ENCODE measurements around the gene CALU.

The CALU gene

DNA sequence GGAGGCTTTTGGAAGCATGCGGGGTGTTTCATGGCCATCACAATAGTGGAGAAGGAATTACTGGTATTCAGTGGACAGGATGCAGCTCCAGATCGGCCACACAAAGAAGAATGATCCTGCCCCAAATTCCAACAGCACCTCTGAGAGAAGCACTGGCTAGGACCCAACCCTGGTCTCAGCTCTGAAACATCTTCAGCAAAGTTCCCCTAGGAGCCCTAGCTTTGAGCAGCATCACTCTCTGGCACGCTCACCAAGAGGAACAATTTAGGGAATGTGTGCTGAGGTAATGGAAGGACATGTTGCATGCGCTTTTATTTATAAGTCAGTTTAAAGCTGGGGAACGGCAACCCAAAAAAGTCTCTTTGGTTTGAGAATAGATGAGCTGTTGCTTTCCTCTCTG, 42.0 kb downstream of the CALU start:
- peaks cover 24% of the 10 kb centered on the region for H3K36me3 Mint-ChIP-seq
- H3K9me3 Mint-ChIP-seq = peaks cover 9% of the 10 kb centered on the region
- no peak for ATAC-seq

DNA sequence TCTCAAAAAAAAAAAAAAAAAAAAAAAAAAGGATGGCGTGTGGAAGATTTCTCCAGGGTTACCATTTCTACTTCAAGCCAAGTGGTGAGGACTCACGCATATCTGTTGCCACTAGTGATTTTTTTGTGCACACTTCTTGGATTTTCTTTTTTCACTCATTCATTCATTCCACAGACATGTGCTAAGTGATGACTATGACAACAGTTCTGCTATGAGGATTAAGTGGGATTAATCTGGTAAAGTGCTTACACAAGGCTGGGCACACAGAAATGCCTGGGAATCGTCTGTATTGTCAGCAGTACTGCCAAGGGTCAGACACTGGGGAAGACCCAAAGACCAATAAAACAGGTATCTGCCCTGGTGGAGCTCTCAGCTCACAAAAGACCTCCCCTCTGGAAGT, 42.7 kb downstream of the CALU start:
- peaks cover 10% of the 10 kb centered on the region for H3K4me1 Mint-ChIP-seq
- H3K36me3 Mint-ChIP-seq = peaks cover 21% of the 10 kb centered on the region
- ATAC-seq (no peak), DNase-seq (ENCODE audit: low spot score in 2 of 2) (no peak)
- H3K4me3 Mint-ChIP-seq = no peak overlapping the region
- H3K9me3 Mint-ChIP-seq = peaks cover 9% of the 10 kb centered on the region
- no peak overlapping the region for H3K27ac Mint-ChIP-seq

More for the DNA sequence above, 42.0 kb downstream of the CALU start:
- Mint-ChIP-seq H3K4me3 (no peak overlapping the region), H3K4me1 (peaks cover 10% of the 10 kb centered on the region), H3K27ac (no peak overlapping the region)
- no peak for DNase-seq (ENCODE audit: low spot score in 2 of 2)

DNA sequence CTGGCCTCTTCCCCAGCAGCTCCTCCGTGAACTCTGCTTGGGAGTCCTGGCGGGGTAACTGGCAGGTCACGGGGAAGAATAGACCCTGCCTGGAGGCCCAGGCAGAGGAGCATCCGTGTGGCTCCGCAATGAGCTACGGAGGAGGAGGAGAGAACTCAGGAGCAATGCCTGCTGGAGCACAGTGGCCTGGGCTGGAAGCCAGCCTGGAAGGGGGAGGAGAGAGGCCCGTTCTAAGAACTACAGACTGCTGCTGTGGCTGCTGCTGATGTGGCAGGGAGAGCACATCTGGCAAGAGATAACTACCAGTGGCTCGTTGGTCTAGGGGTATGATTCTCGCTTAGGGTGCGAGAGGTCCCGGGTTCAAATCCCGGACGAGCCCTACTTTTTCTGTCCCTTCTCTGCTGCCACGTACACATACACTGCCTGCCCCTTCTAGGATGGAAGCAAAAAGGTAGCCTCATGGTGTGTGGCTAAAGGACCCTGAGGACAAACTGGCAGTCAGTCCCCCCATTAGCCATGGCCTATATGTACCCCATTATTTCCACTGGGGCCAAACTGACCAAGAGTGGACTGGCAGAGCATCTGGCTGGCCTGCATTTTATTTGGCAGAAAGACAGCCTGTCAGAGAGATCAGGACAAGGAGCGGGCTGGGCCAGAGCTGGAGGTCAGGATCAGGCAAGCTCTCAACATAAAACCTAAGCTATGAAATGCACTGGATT, 44.1 kb downstream of the CALU start:
- no peaks in the 10 kb centered on the region for H3K4me1 Mint-ChIP-seq
- ATAC-seq = no peak
- peaks cover 7% of the 10 kb centered on the region for H3K36me3 Mint-ChIP-seq
- no peak overlapping the region for H3K27ac Mint-ChIP-seq
- no peak for DNase-seq (ENCODE audit: low spot score in 2 of 2)
- H3K9me3 Mint-ChIP-seq = peaks cover under 1% of the 10 kb centered on the region
- H3K4me3 Mint-ChIP-seq = no peak overlapping the region

DNA sequence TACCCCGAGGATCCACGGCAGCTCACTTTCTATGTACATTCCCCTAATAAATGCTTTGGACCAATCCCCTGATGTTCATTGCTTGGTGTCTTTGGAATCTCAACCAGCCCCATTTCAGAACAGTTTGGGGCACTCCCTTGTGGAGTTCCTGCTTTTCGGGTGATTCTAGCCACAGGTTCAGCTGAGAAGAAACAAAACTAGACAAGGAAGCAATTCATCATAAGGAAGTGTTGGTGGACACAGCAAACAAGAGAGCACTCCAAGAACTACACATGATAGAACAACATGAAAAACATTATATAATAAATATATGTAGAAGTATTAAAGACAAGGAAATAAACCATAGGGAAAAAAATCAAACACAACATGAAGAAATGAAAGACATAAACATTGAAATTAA, 46.6 kb downstream of the CALU start:
- no peaks in the 10 kb centered on the region for H3K9me3 Mint-ChIP-seq
- H3K36me3 Mint-ChIP-seq = peaks cover 6% of the 10 kb centered on the region
- peaks cover 6% of the 10 kb centered on the region for H3K4me1 Mint-ChIP-seq
- DNase-seq (ENCODE audit: low spot score in 2 of 2) (no peak), ATAC-seq (no peak)
- no peak overlapping the region for H3K4me3 Mint-ChIP-seq
- no peak overlapping the region for H3K27ac Mint-ChIP-seq

DNA sequence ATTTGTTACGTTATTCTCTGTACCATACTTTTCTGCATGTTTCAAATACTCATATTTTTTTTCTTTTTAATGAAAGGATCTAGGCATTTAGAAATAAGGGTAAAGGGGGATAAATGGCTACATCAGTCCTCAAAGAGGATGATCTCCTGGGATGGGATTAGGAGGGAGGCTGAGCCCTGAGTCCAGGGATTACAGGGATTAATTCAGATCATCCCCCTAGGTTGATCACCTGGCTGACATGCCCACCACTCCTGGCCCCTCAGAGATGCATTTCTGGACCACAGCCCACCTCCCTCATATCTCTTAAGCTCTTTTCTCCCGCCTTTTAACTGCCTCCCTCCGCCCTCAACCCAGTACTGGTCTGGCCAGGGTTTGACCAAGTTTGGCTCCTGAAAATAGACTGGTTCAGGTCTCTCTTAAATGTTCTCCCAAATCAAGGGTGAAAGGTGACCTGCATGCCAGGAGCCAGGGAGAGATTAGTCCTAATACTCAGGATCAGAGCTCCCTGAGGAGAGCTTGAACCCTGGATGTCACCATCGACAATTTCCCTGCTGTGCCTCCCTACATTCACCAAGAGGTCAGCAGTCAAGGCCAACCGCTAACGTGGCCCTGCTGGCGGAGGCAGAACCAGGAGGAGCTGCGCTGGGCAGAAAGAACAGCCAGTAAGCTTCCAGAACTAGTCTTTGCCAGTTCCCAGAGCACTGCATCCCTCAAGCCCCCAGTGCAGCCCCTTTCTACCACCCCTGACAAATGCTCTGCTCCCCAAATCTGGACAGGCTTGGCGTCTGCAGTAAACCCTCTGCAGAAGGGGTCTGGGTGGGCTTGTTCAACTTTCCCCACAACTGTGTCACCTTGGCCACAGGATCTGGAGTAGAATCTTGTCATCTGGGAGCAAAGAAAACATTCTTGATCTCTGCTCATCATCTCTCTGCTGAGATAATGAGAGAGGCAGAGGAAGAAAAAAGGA, 49.6 kb downstream of the CALU start:
- ATAC-seq (no peak), DNase-seq (ENCODE audit: low spot score in 2 of 2) (no peak)
- peaks cover 16% of the 10 kb centered on the region for H3K4me1 Mint-ChIP-seq
- H3K9me3 Mint-ChIP-seq = no peaks in the 10 kb centered on the region
- H3K4me3 Mint-ChIP-seq = no peak overlapping the region
- no peaks in the 10 kb centered on the region for H3K36me3 Mint-ChIP-seq
- H3K27ac Mint-ChIP-seq = no peak overlapping the region

DNA sequence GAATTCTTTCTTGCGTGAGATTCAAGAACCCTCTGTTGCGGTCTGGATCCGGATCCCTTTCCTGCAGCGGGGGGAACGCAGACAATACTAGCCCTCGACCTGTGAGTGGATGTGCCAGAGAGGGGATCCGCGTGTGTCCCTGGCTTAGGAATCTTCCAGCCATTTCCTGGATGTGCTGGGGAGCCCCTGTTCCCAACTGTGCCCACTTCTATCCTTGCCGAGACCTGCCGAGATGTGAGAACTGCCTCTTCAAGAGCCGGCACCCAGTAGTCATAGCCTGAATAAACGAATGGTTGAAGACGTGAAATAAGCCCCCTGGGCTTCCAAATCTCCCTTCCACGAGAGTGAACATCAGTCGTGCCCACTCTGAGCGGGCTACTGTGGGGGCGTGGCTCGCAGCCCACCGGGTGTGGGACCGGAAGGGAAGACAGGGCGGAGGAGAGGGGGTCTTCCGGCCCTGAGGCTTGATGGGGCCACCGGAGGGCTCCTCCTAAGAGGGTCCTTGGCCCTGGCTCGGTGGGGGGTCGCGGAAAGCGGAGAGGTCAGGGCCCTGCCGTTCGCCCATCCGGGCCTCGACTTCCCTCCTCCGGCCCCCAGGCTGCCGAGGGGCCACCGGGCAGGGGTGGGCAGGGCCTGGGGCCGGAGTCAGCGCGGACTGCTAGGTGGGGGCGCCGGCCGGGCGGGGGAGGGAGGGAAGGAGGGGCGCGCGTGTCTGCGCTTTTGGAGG, 51.3 kb downstream of the CALU start:
- DNase-seq (ENCODE audit: low spot score in 2 of 2) (no peak), ATAC-seq (no peak)
- Mint-ChIP-seq H3K4me3 (peak overlapping the region; percentile 76), H3K27ac (peak overlapping the region; percentile 71), H3K4me1 (peaks cover 22% of the 10 kb centered on the region), H3K36me3 (no peaks in the 10 kb centered on the region), H3K9me3 (no peaks in the 10 kb centered on the region)

DNA sequence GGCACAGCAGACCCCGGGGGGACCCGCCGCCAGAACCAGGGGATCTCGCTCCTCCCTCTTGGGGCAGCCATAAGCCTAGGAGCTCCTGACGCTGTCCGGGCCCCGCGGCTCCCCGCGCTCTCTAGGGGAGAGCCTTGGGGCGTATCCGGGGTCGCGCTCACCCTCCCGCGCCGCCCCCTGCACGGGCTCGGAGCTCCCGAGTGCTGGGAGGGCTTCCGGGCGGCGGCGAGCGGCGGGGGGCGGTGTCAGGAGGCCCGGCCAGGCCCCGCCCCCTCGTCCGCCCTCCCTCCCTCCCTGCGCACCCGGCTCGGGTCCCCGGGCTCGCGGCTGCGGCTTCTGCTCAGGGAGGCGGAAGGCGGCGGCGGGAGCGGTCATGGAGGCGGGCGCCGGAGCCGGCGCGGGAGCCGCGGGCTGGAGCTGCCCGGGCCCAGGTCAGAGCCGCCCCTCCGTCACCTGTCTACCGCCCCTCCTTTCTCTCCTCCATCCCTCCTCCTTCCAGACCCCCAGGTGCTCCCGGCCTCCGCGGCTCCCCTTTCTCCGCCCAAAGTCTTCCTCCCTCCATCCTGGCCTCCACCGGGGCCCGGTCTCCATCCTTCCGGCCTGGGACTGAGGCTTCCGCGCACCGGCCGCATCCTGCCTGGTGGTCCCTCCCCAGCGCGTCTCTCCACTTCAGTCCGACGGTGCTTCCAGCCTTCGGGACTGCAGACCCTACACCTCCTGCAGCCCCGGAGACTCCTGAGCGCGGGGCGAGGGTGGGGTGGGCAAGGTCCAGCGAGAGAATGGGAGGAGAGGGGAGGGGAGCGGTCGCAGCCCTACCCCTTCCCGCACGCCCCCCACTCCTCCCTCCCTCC, 52.2 kb downstream of the CALU start, which contains the start of gene CCDC136:
Gene CCDC136, plus strand, starts transcription at position 848 of the 851 bp plus-strand sequence. CDS start 444 bp downstream, outside the sequence.
- Mint-ChIP-seq H3K36me3 (no peaks in the 10 kb centered on the region), H3K4me1 (peaks cover 22% of the 10 kb centered on the region), H3K27ac (peak within 1 kb of the TSS; percentile 57), H3K4me3 (peak within 1 kb of the TSS; percentile 76), H3K9me3 (no peaks in the 10 kb centered on the region)
- ATAC-seq (peak; percentile 91), DNase-seq (ENCODE audit: low spot score in 2 of 2) (peak; percentile 64 to 82)

DNA sequence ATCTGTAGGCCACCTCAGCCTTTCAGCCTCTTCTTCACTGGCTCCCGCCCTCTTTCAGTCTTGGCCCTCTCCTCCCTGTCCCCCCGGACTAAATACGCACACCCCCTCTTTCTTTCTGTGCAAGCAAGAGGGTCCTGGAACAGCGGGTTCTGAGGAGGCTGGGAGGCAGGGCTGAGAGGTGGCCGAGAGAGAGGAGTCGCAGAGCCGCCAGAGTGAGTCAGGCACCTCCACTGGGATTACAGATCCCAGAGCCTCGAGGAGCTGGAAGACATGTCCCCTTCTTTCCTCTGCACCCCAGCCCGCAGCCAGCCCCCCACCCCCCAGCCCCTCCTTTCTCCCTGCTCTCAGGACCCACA, 52.8 kb downstream of the CALU start:
- Mint-ChIP-seq H3K4me3 (peak overlapping the region; percentile 76), H3K9me3 (no peaks in the 10 kb centered on the region), H3K36me3 (no peaks in the 10 kb centered on the region), H3K4me1 (peaks cover 22% of the 10 kb centered on the region), H3K27ac (peak overlapping the region; percentile 57)
- no peak for DNase-seq (ENCODE audit: low spot score in 2 of 2)
- no peak for ATAC-seq

DNA sequence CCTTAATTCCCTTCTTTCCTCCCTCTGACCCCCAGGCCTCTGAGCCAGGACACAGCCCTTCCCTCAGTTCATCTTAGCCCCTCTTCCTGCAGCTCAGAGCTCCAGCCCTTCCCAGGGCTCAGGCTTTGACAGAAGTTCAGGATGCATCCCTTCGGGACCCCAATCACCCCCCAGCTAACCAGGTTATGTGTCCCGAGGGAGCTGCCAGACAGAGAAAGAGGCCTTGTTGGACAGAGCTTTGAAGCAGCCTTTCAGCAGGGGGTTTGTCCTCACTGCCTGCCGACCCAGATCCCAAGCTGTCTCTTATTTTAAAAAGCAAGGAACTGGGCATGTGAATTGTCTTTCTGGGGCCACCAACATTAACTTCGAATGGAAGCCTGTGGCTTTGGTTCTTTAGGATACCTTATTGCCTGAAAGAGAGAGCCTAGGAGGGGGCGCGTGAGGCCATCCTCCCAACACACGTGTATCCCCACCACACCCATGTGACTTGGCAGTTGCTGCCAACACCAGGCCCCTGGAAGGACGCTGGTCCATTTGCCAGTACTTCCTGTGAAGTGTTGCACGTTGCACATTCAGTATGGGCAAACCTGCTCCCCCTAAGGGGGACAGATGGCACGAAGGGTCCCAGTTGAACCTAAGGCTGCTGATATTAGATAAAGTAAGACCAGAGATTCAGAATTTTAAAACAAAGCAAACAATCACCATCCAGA, 53.5 kb downstream of the CALU start:
- Mint-ChIP-seq H3K9me3 (no peaks in the 10 kb centered on the region), H3K4me1 (peaks cover 22% of the 10 kb centered on the region), H3K27ac (peak overlapping the region; percentile 38), H3K36me3 (no peaks in the 10 kb centered on the region), H3K4me3 (peak overlapping the region; percentile 76)
- DNase-seq (ENCODE audit: low spot score in 2 of 2) (no peak), ATAC-seq (no peak)

DNA sequence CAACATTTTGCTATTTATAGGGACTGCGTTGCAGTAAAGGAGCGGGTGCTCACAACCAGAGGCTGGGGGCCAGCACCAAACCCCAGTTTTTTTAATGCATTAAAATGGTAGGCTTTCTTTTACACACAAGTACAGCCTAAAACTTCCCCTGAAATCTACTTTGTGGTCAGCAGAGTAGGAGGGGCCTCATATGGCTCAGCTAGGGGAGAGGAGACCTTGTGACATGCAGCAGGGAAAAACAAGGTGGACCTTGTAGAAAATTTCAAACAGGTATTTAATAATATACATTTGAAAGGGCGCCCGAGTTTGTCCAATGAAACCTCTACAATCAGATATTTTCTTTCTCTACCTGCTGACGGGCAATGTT, 54.0 kb downstream of the CALU start:
- Mint-ChIP-seq H3K36me3 (no peaks in the 10 kb centered on the region), H3K4me3 (peak overlapping the region; percentile 76), H3K4me1 (peaks cover 22% of the 10 kb centered on the region), H3K9me3 (no peaks in the 10 kb centered on the region), H3K27ac (no peak overlapping the region)
- DNase-seq (ENCODE audit: low spot score in 2 of 2) = no peak
- no peak for ATAC-seq

DNA sequence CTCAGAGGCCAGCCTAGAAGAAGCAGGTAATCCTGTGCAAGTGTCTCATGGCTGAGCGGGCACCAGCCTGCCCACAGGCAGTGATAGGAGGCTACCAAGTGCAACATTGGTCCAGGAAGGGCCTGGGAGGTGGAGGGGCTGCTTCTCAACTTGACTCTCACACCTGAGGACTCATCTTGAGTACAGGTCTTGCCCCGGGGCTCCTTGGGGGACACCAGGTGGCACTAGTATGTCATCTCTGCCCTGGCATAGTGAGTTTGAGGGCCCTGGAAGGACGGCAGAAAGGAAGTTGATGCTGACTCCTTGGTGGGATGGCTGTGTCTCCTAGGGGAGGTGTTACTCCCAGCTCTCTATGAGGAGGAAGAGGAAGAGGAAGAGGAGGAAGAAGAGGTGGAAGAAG, 54.9 kb downstream of the CALU start:
- DNase-seq (ENCODE audit: low spot score in 2 of 2) = no peak
- Mint-ChIP-seq H3K9me3 (no peaks in the 10 kb centered on the region), H3K27ac (no peak overlapping the region), H3K4me3 (no peak overlapping the region), H3K4me1 (peaks cover 22% of the 10 kb centered on the region), H3K36me3 (no peaks in the 10 kb centered on the region)
- ATAC-seq = no peak

DNA sequence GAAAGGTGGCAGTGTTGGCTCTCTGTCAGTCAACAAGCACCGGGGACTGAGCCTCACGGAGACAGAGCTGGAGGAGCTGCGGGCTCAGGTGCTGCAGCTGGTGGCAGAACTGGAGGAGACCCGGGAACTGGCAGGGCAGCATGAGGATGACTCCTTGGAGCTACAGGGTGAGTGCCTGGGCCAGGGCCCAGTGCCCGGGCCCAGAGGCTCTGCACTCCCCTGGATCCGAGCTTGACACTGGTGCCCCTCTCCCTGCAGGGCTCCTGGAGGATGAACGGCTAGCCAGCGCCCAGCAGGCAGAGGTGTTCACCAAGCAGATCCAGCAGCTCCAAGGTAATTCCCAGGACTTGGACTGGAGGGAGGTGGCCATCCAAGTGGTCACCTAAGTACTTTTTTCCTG, 55.3 kb downstream of the CALU start:
- Mint-ChIP-seq H3K9me3 (no peaks in the 10 kb centered on the region), H3K4me3 (no peak overlapping the region), H3K27ac (no peak overlapping the region), H3K4me1 (peaks cover 22% of the 10 kb centered on the region), H3K36me3 (no peaks in the 10 kb centered on the region)
- no peak for DNase-seq (ENCODE audit: low spot score in 2 of 2)
- no peak for ATAC-seq

DNA sequence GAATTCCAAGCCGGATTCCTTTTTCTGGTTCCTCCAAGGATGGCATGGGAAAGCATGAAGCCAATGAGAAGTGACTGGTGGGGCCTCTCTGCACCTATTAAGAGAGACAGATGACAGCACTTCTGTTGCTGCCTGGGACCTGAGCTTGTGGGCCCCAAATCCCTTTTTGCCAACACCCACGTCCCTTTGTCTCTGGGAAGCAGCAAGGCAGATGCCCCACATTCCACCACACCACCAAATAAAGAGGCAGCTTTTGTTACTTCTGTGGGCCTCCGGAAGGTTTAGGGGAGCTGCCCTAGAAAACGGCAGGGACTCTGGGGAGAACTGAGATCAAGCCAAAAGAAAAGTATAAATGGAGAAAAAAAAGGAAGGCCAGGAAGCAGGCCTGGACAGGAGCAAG, 56.0 kb downstream of the CALU start:
- Mint-ChIP-seq H3K4me1 (peaks cover 21% of the 10 kb centered on the region), H3K4me3 (no peak overlapping the region), H3K27ac (peak overlapping the region; percentile 74), H3K9me3 (no peaks in the 10 kb centered on the region), H3K36me3 (no peaks in the 10 kb centered on the region)
- ATAC-seq = no peak
- DNase-seq (ENCODE audit: low spot score in 2 of 2) = no peak

DNA sequence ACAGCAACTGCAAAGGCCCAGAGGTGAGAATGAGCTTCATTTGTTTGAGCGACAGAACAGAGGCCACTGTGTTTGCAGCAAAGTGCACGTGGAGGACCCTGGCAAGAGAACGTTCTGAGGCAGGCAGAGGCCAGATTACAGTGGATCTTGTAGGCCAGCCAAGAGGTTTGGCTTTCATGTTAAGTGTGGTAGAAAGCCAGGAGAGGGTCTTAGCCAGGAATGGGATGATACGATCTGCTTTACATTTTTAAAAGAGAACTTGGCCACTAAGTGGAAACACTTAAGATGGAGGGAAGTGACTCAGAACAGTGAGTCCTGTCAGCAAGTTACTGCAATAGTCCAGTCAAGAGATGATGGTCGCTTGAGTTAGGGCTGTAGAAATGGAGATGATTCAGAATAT, 57.2 kb downstream of the CALU start:
- no peak for ATAC-seq
- H3K27ac Mint-ChIP-seq = peak overlapping the region; percentile 32
- no peak for DNase-seq (ENCODE audit: low spot score in 2 of 2)
- no peaks in the 10 kb centered on the region for H3K36me3 Mint-ChIP-seq
- no peaks in the 10 kb centered on the region for H3K9me3 Mint-ChIP-seq
- H3K4me3 Mint-ChIP-seq = no peak overlapping the region
- peaks cover 17% of the 10 kb centered on the region for H3K4me1 Mint-ChIP-seq

Measured in stimulated activated effector memory CD8-positive, alpha-beta T cell treated with anti-CD3 and anti-CD28 coated beads, Interleukin-12 subunit alpha, Interleukin-12 subunit beta, amount 100 ng/mL, for 72 hours (primary cell).